Activated CD8-positive, alpha-beta memory T cell treated with anti-CD3 and anti-CD28 coated beads for 24 hours (primary cell): ENCODE results near the gene MCOLN1.
"Not testable (repeated sequence)": the region's sequence is repeated elsewhere in the genome, so short reads cannot be mapped to it uniquely, and the experiment has no call there.

Experiments
- DNase-seq: peaks from one replicate; pipeline ENCODE4 v3.0.0-alpha.2; 2020

The MCOLN1 gene

GRCh38 chr19:7544626-7545025 is 22.2 kb downstream of the MCOLN1 start:
- no peak for DNase-seq

- DNase-seq, result no peak
Observed at GRCh38 chr19:7545300-7545699, 22.9 kb downstream of the MCOLN1 start.

GRCh38 chr19:7545904-7546303 is 23.5 kb downstream of the MCOLN1 start:
- no peak for DNase-seq

GRCh38 chr19:7547159-7547558 is 24.7 kb downstream of the MCOLN1 start:
- no peak for DNase-seq

- no peak for DNase-seq
Observed at GRCh38 chr19:7549429-7550148, 27.2 kb downstream of the MCOLN1 start.

GRCh38 chr19:7550169-7550770 is 27.8 kb downstream of the MCOLN1 start:
- no peak for DNase-seq

- DNase-seq, result peak; percentile 65
Observed at GRCh38 chr19:7550987-7551761, 28.8 kb downstream of the MCOLN1 start.

GRCh38 chr19:7552781-7553180 is 30.4 kb downstream of the MCOLN1 start:
- DNase-seq, result no peak

GRCh38 chr19:7554565-7554964 is 32.1 kb downstream of the MCOLN1 start:
- no peak for DNase-seq

- DNase-seq, result no peak
Observed at GRCh38 chr19:7554990-7555864, 32.8 kb downstream of the MCOLN1 start.

GRCh38 chr19:7556696-7557315 is 34.4 kb downstream of the MCOLN1 start:
- no peak for DNase-seq

GRCh38 chr19:7558667-7559066 is 36.2 kb downstream of the MCOLN1 start:
- no peak for DNase-seq

- no peak for DNase-seq
Observed at GRCh38 chr19:7559102-7559501, 36.7 kb downstream of the MCOLN1 start.

- DNase-seq, result no peak
Observed at GRCh38 chr19:7560255-7560654, 37.8 kb downstream of the MCOLN1 start.

GRCh38 chr19:7561325-7561724 is 38.9 kb downstream of the MCOLN1 start:
- no peak for DNase-seq

- no peak for DNase-seq
Observed at GRCh38 chr19:7562646-7563393, 40.4 kb downstream of the MCOLN1 start.

- DNase-seq, result no peak
Observed at GRCh38 chr19:7564866-7565265, 42.4 kb downstream of the MCOLN1 start.

- DNase-seq, result no peak
Observed at GRCh38 chr19:7565332-7565731, 42.9 kb downstream of the MCOLN1 start.

- no peak for DNase-seq
Observed at GRCh38 chr19:7570761-7571160, 48.3 kb downstream of the MCOLN1 start.

- DNase-seq, result no peak
Observed at GRCh38 chr19:7575434-7576040, 53.1 kb downstream of the MCOLN1 start.

- DNase-seq, result not testable (repeated sequence)
Observed at GRCh38 chr19:7577422-7577821, 55.0 kb downstream of the MCOLN1 start.
